ENCODE data around the gene ENHO. TPM values are rescaled to one million over a fixed set of nuclear protein-coding genes. Genes with fewer than 3 reads are reported as not detected.
A peak's percentile ranks its signal among the peaks of the same experiment; 100 is the strongest.

The ENHO gene
- total and polyA plus RNA-seq, 10 of the 15 experiments (the other 5 are each of a cell fraction or from before 2014, with no cell fraction given) = not detected

DNA sequence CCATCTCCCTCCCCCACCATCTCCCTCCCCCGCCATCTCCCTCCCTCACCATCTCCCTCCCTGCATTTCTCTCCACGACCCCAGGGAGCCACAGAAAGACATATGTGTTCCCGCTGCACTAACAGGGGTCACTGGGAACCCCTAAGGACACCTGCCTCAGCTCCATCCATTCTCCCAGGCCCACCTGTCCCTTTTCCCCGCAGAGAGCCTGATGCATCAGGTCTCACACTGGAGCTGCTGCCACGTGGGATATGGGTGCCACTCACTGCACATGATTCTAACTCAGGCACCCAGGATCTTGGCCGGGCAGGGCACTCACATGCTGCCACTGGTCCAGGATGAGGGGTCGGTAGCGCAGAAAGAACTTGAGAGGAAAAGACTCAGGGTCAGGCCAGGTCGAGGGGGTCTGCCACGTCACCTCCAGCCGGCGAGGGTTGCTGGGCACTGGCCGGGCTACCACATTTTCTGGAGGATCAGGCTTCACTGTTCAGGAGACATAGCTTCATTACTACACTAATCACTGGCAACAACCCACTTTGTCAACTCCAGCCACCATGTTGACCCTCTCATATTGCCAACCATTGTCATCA, 33.2 kb upstream of the ENHO start:
- 35% methylated on average over 9 of the region's 13 CpGs for WGBS (ENCODE audit: insufficient coverage, insufficient replicate concordance, low lambda C conversion rate, missing lambda C conversion rate)
- ChIA-PET SMC1A (ENCODE audit: uncharacterized antibody, unreplicated experiment) (no interaction called here), RAD21 (ENCODE audit: unreplicated experiment) (no interaction called here), CTCF (no interaction called here), POLR2A (no interaction called here)
- Histone ChIP-seq H3K4me1 (ENCODE audit: control insufficient read depth, insufficient read depth, low read length) (no peaks in the 10 kb centered on the region), H3K27ac (ENCODE audit: control insufficient read depth, insufficient read depth) (no peak overlapping the region), H3K36me3 (ENCODE audit: control insufficient read depth in 2 of 2, insufficient read depth in 2 of 2, low read length in 1 of 2) (no peaks in the 10 kb centered on the region), H4K20me1 (ENCODE audit: control insufficient read depth, insufficient read depth) (no peaks in the 10 kb centered on the region; the same call in none of the 2 replicates), H3K4me2 (ENCODE audit: control insufficient read depth, insufficient read depth) (no peak overlapping the region), H3K27me3 (replicated peaks in 1 of 2; ENCODE audit: control insufficient read depth in 2 of 2, insufficient read depth in 2 of 2, low read length in 1 of 2) (peaks cover 0 to 7% of the 10 kb centered on the region in 2 experiments), H2AFZ (ENCODE audit: control insufficient read depth, low read depth, low read length) (no peak overlapping the region), H3K4me3 (no peak overlapping the region), H3K9me3 (replicated peaks; ENCODE audit: control insufficient read depth, insufficient read depth, low read length) (no peaks in the 10 kb centered on the region), H3K9ac (ENCODE audit: control insufficient read depth, insufficient read depth, low read length) (no peak overlapping the region), H3K79me2 (ENCODE audit: control insufficient read depth, insufficient read depth, low read length) (no peaks in the 10 kb centered on the region)
- in situ Hi-C loops (cut with MboI) (no loop called here), intact Hi-C loops (cut with micrococcal nuclease; ENCODE audit: unreplicated experiment) (no loop called here)
- DNase-seq (ENCODE audit: low read depth, low spot score) = no peak
- BruUV-seq (replicated peaks) = no TSS peak
- TF ChIP-seq JUND (IDR thresholded peaks at IDR 0.05; ENCODE audit: low read depth, low read length) (no peak), RCOR1 (conservative IDR thresholded peaks at IDR 0.05; ENCODE audit: low read depth, low read length) (no peak), SMAD1 (IDR thresholded peaks at IDR 0.05; ENCODE audit: low read depth, partially characterized antibody) (no peak), YY1 (IDR thresholded peaks at IDR 0.05; ENCODE audit: low read depth, low read length) (no peak), E2F4 (IDR thresholded peaks at IDR 0.05; ENCODE audit: low read depth, low read length) (no peak), POLR2A (IDR thresholded peaks at IDR 0.05; ENCODE audit: low read depth, low read length) (no peak), MEF2B (IDR thresholded peaks at IDR 0.05; ENCODE audit: partially characterized antibody, poor library complexity, severe bottlenecking) (no peak), TCF12 (IDR thresholded peaks at IDR 0.05; ENCODE audit: low read depth, low read length) (no peak), EED (IDR thresholded peaks at IDR 0.05; ENCODE audit: low read depth) (no peak), PAX5 (IDR thresholded peaks at IDR 0.05; ENCODE audit: borderline replicate concordance, low read depth, low read length) (no peak), ZNF622 (IDR thresholded peaks at IDR 0.05) (no peak)
- FAIRE-seq = peak; percentile 41
- ATAC-seq = no peak

Measured in GM12878 (cell line).